ENCODE measurements around the gene EIF4A3.

GRCh38 chr17:80133626-80133970 lies 13.3 kb downstream of the EIF4A3 start:
- TF ChIP-seq YY1 (IDR thresholded peaks at IDR 0.05; ENCODE audit: low read depth, low read length) (no peak), FOXM1 (IDR thresholded peaks at IDR 0.05; ENCODE audit: low read depth, low read length) (no peak), POLR2AphosphoS5 (IDR thresholded peaks at IDR 0.05; ENCODE audit: low read length) (no peak), STAT1 (conservative IDR thresholded peaks at IDR 0.05) (no peak), SP1 (IDR thresholded peaks at IDR 0.05; ENCODE audit: low read depth, low read length) (no peak), CTCF (IDR thresholded peaks at IDR 0.05 in 2 of 3, conservative IDR thresholded peaks at IDR 0.05 in 1 of 3; ENCODE audit: control insufficient read depth in 2 of 3, extremely low read depth in 1 of 3, insufficient read depth in 1 of 3, low read depth in 3 of 3, low read length in 3 of 3) (no peak), TBL1XR1 (IDR thresholded peaks at IDR 0.05; ENCODE audit: low read depth, low read length) (no peak), SRF (IDR thresholded peaks at IDR 0.05; ENCODE audit: low read depth in 2 of 2, low read length in 2 of 2) (no peak), SPI1 (IDR thresholded peaks at IDR 0.05; ENCODE audit: borderline replicate concordance, insufficient read depth, low read depth, low read length) (no peak), REST (IDR thresholded peaks at IDR 0.05; ENCODE audit: low read depth, low read length) (no peak), NFXL1 (IDR thresholded peaks at IDR 0.05; ENCODE audit: borderline replicate concordance) (no peak), ZNF207 (IDR thresholded peaks at IDR 0.05; ENCODE audit: borderline replicate concordance) (no peak), CHD1 (IDR thresholded peaks at IDR 0.05; ENCODE audit: low read depth, low read length) (no peak)
